DND-41 (cell line): Measurements from ENCODE around the gene AEBP2.

ENCODE experiments used
- ATAC-seq: fragments of 200-7000 bp; cut with Tn5 transposase; 3 replicates; pipeline ENCODE4 v1.9.1; 2021; ENCODE audit warnings: low read depth; ENCODE audit not compliant: insufficient read depth
- DNase-seq: peaks from one replicate; pipeline ENCODE4 v3.0.0-alpha.2; 2020
- H2AFZ ChIP-seq: 2 replicates; pipeline ENCODE4 v1.6.0; 2012; ENCODE audit warnings: low read depth, low read length
- H3K27ac ChIP-seq: 2 replicates; pipeline ENCODE4 v1.5.1; 2012; ENCODE audit warnings: low read length, inconsistent platforms
- H3K27me3 ChIP-seq: fragments of 200-600 bp; sonication (generic); 2 replicates; pipeline ENCODE4 v1.6.0; 2012; ENCODE audit warnings: low read length, mild to moderate bottlenecking, inconsistent platforms; ENCODE audit not compliant: insufficient read depth, poor library complexity
- H3K36me3 ChIP-seq: 2 replicates; pipeline ENCODE4 v1.5.1; 2012; ENCODE audit warnings: low read length, inconsistent platforms; ENCODE audit not compliant: insufficient read depth
- H3K4me1 ChIP-seq: 2 replicates; pipeline ENCODE4 v1.5.1; 2012; ENCODE audit warnings: mild to moderate bottlenecking, low read length; ENCODE audit not compliant: insufficient read depth
- H3K4me2 ChIP-seq: 2 replicates; pipeline ENCODE4 v1.6.0; 2012; ENCODE audit warnings: mild to moderate bottlenecking, moderate library complexity, low read length, inconsistent platforms; ENCODE audit not compliant: insufficient read depth
- H3K4me3 ChIP-seq, 2 experiments: fragments of 200-600 bp in 1 of 2; shearing (Covaris generic) in 1 of 2; 2 replicates each; pipeline ENCODE4 v1.5.1; 2012 to 2016; ENCODE audit warnings: inconsistent platforms in 2 of 2, low read length in 2 of 2, mild to moderate bottlenecking in 2 of 2, low read depth in 1 of 2, moderate library complexity in 1 of 2
- H3K79me2 ChIP-seq: 2 replicates; pipeline ENCODE4 v1.6.0; 2012; ENCODE audit warnings: low read length, inconsistent platforms; ENCODE audit not compliant: insufficient read depth
- H3K9ac ChIP-seq: 2 replicates; pipeline ENCODE4 v1.6.0; 2012; ENCODE audit warnings: low read depth, mild to moderate bottlenecking, inconsistent platforms, low read length, moderate library complexity
- H3K9me3 ChIP-seq: 2 replicates; pipeline ENCODE4 v1.5.1; 2012; ENCODE audit warnings: low read length, moderate library complexity, mild to moderate bottlenecking, inconsistent platforms; ENCODE audit not compliant: insufficient read depth, severe bottlenecking
- H4K20me1 ChIP-seq: 2 replicates; pipeline ENCODE4 v1.6.0; 2012; ENCODE audit warnings: low read length; ENCODE audit not compliant: insufficient read depth
- CTCF ChIP-seq: IDR thresholded peaks from 2 replicates; pipeline ENCODE4 v1.5.1; 2012; ENCODE audit warnings: borderline replicate concordance, low read length, moderate library complexity, mild to moderate bottlenecking; ENCODE audit not compliant: poor library complexity, severe bottlenecking; ENCODE audit errors: extremely low read depth
- EZH2 ChIP-seq: IDR thresholded peaks from 3 replicates; pipeline ENCODE4 v1.6.1; 2012; ENCODE audit warnings: borderline replicate concordance, low read depth, mild to moderate bottlenecking, moderate library complexity, low read length, inconsistent platforms; ENCODE audit not compliant: severe bottlenecking

Gene AEBP2

GRCh38 chr12:19437996-19438395 lies 1.3 kb upstream of the AEBP2 start:
- Histone ChIP-seq H3K27me3 (no peaks in the 10 kb centered on the region), H3K27ac (peak overlapping the region; percentile 97), H3K4me1 (peaks cover 78% of the 10 kb centered on the region), H3K36me3 (peaks cover 18% of the 10 kb centered on the region), H3K4me2 (peak overlapping the region; percentile 55), H3K4me3 (no peak overlapping the region), H3K9me3 (no peaks in the 10 kb centered on the region), H3K79me2 (peaks cover 45% of the 10 kb centered on the region), H4K20me1 (peaks cover 26% of the 10 kb centered on the region), H3K9ac (peak overlapping the region; percentile 97; the same call in 1 of the 2 replicates), H2AFZ (no peak overlapping the region)
- ATAC-seq (no peak), DNase-seq (no peak)
- no peak for TF ChIP-seq CTCF
- TF ChIP-seq EZH2: no peak

- H3K9ac ChIP-seq: peak overlapping the region; percentile 97
Observed at GRCh38 chr12:19440019-19440858, 947 bp downstream of the AEBP2 start.

GRCh38 chr12:19440916-19441315 lies 1.6 kb downstream of the AEBP2 start:
- Histone ChIP-seq H3K27ac (peak overlapping the region; percentile 96), H3K36me3 (peaks cover 40% of the 10 kb centered on the region), H3K4me3 (peak overlapping the region; percentile 60 to 78), H2AFZ (no peak overlapping the region), H3K27me3 (no peaks in the 10 kb centered on the region), H3K4me1 (peaks cover 74% of the 10 kb centered on the region), H3K9ac (peak overlapping the region; percentile 97), H3K4me2 (peak overlapping the region; percentile 71), H3K79me2 (peaks cover 69% of the 10 kb centered on the region), H3K9me3 (no peaks in the 10 kb centered on the region), H4K20me1 (peaks cover 47% of the 10 kb centered on the region)
- no peak for DNase-seq
- no peak for ATAC-seq
- TF ChIP-seq EZH2: no peak

More at GRCh38 chr12:19440019-19440858, 947 bp downstream of the AEBP2 start:
- Histone ChIP-seq H3K27me3 (no peaks in the 10 kb centered on the region), H3K79me2 (peaks cover 62% of the 10 kb centered on the region), H2AFZ (peak overlapping the region; percentile 63), H3K4me2 (peak overlapping the region; percentile 71), H4K20me1 (peaks cover 41% of the 10 kb centered on the region), H3K36me3 (peaks cover 36% of the 10 kb centered on the region), H3K4me3 (peak overlapping the region; percentile 60 to 78), H3K27ac (peak overlapping the region; percentile 96), H3K4me1 (peaks cover 74% of the 10 kb centered on the region), H3K9me3 (no peaks in the 10 kb centered on the region)
- no peak for TF ChIP-seq CTCF
- no peak for TF ChIP-seq EZH2
- DNase-seq (peak; percentile 81), ATAC-seq (peak; percentile 55)

- H4K20me1 ChIP-seq: peaks cover 71% of the 10 kb centered on the region
- H3K4me2 ChIP-seq: peak overlapping the region; percentile 71; the same call in 1 of the 2 replicates
- H3K27ac ChIP-seq: no peak overlapping the region
- peaks cover 91% of the 10 kb centered on the region for H3K79me2 ChIP-seq
- H3K4me3 ChIP-seq: peak overlapping the region in 1 of 2 experiments; percentile 78; a peak in 1 of 4 replicates
- H3K9ac ChIP-seq: no peak overlapping the region; the same call in 1 of the 2 replicates
- ATAC-seq (no peak), DNase-seq (no peak)
- no peaks in the 10 kb centered on the region for H3K27me3 ChIP-seq
- peaks cover 59% of the 10 kb centered on the region for H3K4me1 ChIP-seq
- TF ChIP-seq EZH2: no peak
- TF ChIP-seq CTCF: no peak
- peaks cover 48% of the 10 kb centered on the region for H3K36me3 ChIP-seq
- H3K9me3 ChIP-seq: no peaks in the 10 kb centered on the region
- no peak overlapping the region for H2AFZ ChIP-seq
Observed at GRCh38 chr12:19443585-19443984, 4.3 kb downstream of the AEBP2 start.
